GM19467 (cell line): ENCODE results near the gene LRRC75B.
"Not testable (repeated sequence)": the region's sequence is repeated elsewhere in the genome, so short reads cannot be mapped to it uniquely, and the experiment has no call there.

Experiments
- ATAC-seq: cut with Tn5 transposase; IDR thresholded peaks from one replicate; pipeline ENCODE4 v1.9.1; 2021; ENCODE audit warnings: mild to moderate bottlenecking, moderate library complexity; ENCODE audit not compliant: unreplicated experiment

The LRRC75B gene

DNA sequence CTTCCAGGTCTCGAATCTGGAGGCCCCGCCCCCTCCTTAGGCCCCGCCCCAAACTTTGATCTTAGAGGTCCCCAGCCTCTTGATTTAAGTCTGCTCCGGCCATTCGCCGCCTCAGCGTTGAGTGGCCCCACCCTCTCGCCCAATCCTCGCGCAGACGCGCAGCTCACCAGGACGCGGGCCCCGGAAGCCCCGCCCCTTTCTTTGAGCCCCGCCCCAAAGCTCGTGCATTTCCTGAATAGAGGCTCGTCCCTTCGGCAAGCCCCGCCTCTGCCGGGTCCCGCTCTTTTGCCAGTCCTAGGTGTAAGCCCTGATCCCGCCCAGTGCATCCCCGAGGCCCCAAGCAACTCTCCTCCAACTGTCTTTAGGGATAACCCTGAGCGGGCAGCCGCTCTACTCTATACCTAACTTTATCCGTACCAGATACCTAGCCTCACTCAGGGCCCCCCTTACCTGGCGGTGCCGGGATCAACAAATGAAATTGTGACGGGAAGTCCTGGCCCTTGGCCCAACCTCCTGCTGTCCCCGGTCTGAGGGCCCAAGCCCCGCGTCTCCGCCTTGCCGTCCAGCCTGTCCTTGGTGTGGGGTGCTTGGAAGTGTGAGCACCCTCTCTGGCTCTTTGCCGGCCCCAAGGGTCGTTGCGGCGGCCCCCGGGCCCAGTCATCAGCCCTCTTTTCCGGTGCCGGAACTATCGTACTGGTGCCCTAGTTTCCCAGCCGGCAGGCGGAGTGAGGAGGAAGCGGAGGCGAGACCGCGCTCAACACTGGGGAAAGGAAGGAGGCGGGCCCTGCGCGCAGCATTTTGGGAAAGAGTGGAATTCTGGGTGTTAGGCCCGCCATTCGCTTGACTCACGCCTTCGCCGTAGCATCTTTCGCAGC is 37.5 kb downstream of the LRRC75B start, which contains the start of gene SNRPD3:
SNRPD3 (plus strand) TSS at position 835 of the 875 bp plus-strand sequence. CDS start 1,676 bp downstream, outside the sequence.
- peak; percentile 71 for ATAC-seq

DNA sequence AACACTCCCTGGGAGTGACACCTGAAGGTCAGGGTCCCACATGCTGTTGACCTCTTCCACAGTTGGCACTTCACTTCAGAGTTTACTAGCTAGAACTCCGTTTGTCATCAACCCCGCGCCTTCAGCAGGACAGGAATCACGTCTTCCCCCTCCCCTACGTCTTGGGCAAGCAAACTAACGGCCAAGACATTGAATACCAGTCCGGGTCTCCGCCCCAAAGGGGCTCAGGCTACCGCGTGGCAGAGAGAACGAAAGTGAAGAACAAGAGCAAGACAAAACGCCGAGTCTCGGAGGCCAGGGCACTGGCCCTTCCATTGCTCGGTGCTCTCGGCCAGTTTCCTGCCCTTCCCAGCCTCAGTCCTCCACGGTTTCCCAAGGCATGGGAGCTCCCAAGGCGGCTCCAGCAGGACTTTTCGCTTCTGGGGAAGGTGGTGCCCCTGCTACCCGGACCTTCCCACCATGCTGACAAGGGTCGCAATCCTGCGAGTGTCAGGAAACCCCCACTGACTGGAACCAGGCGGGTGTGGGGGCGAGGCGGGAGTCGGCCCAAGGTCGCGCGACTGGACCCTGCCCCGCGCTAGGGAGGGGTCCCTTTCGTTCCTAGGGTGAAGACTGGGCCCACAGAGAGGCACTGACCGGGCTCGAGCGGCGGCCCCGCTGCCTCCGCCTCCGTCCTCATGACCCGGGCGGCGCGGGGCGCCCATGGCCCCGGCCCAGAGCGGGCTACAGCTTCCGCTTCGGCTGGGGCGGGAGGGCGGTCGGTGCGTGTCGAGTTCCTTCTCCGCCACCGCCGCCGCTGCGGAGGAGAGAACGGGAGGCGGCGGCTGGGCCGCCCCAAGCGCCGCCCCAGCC is 38.3 kb downstream of the LRRC75B start, which contains the start of gene GUCD1:
GUCD1 (minus strand) TSS at position 826 of the 852 bp plus-strand sequence; CDS start at position 679, 147 bp downstream.
- ATAC-seq, result peak; percentile 17

DNA sequence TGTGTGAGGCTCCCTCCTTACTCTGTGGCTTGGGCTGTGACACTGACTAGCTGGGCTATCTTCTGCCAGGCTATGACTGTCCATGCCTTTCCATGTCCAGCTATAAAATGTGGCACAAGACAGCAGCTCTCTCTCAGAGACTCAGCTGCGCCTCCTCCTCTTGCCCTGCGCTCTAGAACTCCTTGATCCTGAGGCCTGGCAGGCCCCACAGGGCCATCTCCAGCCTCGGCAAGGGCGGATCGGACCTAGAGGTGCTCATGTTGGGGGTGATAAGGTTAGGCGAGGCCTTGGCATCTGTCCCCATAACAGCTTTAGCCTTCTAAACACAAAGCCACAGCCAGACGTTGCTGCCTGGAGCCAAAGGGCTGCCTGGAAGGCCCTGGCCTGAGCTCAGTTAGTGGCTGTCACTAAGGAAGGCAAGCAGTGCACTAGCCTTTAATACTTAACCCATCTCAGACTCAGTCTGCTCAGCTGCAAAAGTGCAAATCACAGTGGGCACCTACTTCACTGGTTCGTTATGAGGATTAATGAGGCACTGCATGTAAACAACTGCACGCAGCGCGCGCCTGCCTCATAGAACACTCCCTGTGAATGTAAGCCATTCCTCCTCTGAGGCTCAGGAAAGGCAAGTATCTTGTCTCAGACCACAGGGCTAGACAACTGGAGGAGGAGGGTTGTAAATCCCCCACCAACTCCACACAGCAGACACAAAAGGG is 39.1 kb downstream of the LRRC75B start:
- ATAC-seq, result no peak

DNA sequence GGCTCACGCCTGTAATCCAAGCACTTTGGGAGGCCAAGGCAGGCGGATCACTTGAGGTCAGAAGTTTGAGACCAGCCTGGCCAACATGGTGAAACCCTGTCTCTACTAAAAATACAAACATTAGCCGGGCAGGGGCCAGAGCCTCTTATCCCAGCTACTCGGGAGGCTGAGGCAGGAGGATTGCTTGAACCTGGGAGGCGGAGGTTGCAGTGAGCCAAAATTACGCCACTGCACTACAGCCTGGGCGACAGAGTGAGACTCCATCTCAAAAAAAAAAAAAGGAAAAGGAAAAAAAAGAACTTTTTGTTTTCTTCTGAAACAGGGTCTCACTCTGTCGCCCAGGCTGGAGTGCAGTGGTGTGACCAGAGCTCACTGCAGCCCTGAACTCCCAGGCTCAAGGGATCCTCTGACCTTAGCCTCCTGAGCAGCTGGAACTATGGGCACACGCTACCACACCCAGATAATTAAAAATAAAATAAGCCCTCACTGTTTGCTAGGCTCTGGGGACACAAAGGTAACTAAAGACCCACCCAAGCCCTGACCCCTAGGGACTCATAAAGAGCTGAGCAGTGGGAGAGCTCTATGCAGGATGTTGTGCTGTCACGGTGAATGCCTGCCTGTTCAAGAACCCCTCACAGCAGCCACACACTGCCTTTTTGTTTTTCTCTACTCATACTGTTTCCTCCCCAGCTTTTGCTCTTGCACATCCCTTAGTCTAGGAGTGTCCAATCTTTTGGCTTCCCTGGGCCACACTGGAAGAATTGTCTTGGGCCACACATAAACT is 40.2 kb downstream of the LRRC75B start:
- ATAC-seq, result not testable (repeated sequence)

DNA sequence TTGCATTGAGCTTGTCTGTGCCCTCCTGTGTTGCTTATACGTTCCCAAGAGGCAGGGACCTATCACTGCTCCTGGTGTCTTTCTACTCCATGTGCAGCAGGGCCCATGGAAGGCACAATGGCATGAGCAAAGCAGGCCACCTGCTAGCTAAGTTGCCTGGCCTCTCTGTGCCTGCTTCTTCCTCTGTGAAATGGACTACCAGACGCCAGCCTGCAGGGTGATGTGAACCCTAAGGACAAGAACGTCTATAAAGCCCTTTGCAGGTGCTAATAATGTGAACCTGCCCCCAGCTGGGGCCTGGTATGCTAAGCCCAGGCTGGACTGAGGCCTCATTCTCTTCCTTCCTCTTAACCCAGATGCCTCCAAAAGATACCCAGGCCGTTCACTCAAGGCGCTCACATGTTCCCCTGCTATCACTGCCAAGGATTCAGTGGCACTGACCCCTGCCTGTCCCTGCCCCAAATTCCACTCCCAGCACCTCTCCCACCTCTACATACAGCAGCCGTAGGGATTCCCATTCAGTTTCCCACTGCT is 41.9 kb downstream of the LRRC75B start:
- ATAC-seq, result no peak

DNA sequence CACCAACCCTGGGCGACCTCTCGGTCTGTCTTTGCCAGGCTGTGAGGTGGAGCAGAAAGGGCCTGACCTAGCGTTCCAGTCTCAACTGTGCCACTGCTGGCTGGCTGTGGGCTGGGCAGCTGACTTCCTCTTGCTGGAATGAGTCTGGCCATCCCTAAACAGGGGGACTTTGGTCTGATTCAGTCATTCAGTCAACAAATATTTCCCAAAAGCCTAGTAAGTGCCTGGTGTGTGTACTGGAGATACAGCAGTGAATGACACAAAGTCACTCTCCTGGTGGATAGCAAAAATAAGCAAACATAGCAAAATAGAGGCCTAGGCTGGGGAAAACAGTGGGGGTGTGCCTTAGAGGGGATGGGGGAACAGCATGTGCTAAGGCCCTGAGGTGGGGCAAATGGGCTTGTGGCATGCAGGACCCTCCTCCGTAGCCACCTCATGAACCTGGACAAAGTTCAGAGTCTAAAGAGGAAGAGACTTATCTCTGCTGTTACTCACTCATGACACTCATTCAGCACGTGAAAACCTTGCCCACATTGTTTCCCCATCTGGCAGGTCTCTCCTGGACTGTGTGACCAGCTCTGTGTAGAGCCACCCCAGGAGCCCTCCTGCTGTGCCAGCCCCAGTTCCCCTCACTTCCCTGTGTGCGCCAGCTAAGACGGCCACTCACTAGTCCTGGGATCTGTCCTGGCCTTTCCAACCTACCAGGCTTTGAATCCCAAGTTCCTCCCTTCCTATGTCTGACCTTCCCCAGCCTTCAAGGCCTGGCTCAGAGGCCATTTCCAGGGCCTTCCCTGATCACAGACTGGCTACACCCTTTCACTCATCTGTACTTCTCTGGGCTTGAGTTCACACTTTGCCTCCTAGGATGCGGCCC is 42.6 kb downstream of the LRRC75B start:
- no peak for ATAC-seq

DNA sequence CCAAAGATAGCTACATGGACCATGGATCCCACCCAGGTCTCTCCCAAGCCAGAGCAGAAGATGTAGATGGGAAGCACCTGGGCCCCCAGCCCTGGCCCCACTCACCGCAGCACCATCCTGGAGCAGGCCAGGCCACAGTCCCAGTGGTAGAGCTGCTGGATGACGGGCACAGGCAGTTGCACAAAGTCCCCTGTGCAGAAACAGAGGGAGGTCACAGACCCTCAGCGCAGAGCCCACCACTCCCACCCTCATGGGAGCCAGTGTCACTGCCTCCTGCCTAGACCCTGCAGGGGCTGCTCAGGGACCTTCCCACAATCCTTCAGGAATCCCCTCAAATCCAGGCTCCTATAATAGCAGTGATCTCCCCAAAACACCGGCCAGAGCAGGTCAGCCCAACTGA is 44.1 kb downstream of the LRRC75B start:
- no peak for ATAC-seq

DNA sequence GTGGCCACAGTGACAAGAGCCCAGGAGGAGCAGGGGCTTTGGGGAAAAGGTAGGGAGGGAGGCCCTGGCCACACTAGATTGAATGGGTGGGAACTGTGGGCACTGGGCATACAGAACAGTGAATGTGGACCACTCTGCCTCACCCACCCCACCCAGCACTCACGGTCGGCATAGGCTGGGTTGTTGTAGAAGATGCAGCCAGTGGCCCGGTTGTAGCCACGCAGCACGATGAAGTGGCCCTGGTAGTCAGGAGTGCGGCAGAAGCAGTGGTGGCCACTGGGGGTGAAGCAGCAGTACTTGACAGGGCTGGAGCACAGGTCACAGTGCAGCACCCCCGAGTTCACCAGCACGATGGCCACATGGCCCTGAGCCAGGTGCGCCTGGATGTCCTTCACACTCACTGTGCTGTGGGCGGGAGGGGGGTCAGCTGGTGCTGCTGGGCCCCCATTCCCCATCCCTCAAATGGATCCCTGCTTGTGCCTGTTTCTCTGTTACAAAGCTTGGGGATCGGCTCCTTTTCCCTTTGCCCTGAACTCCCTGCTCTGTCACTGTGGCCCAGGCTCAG is 49.1 kb downstream of the LRRC75B start:
- ATAC-seq, result no peak

DNA sequence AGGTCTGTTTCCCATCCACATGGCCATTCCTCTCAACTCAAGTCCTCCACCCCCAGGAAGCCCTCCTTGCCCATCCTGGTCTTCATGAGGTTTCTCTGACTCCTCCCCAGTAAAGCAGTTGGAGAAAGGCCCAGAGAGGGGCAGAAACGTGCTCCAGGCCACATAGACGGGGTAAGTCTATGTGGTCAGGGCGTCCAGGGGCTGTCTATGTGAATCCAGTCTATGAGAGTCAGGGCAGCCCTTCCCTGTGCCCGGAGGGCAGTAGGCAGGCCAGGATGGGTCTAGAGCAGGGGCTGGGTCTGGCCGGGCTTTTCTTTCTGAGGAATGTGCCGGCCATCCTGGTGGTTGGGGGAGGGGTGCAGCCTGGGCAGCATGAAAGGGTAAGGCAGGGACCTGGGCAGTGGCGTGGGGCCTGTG is 49.7 kb downstream of the LRRC75B start:
- ATAC-seq, result no peak

DNA sequence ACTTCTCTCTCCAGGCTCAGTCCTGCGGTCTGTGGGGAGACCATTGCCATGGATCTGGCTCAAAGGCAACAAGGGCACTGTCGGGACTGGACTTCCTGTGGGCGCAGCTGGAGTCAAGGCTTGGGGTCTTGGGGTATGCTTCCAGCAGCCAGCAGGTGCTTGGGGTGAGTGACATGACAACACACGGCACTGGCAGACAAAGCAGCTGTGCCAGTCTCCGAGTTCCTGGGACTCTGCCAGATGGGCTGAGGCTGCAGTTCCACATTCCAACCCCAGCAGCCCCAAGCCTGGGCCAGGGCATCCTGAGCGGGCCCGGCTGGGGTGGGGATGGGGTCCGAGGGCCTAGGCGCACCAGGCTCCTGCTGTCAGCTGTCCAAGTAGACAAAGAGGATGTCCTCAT is 50.2 kb downstream of the LRRC75B start:
- ATAC-seq, result no peak

DNA sequence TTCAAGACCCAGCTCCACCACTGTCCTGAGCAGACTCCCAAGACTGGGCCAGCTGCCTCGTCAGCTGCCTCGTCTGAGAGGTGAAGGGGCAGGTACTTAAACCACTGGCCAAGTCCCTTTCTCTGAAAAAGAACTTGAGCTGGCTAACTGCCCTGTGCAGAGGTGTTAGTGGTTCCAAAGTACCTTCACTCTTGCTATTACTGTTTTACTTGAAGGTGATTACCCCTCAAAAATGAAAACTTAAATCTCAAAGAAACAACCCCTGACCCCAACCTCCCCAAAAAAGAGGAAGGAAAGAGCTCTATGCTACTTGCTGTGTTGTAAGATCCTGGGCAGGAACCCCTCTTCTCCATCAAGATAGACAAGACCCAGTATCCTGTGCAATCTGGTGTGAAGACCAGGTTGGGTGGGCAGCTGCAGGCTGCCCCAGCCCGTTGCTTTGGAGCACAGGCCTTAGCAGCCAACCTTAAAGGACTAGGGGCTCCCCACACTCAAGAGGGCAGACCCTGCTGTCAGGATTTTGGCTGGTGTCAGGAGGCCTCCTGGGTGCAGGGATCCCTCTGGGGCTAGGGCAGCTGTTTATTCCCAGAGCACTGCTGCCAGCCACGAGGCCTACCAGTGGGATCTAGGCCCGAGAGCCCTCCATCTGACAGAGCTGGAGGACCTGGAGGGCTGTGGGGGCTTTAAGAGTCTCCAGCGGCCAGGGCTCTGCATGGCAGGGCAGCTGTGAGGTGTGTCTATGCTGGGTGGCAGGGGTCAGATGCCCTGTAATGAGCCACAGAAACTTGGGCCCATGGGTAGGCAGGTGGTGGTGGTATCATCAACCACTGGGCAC is 51.0 kb downstream of the LRRC75B start:
- no peak for ATAC-seq

DNA sequence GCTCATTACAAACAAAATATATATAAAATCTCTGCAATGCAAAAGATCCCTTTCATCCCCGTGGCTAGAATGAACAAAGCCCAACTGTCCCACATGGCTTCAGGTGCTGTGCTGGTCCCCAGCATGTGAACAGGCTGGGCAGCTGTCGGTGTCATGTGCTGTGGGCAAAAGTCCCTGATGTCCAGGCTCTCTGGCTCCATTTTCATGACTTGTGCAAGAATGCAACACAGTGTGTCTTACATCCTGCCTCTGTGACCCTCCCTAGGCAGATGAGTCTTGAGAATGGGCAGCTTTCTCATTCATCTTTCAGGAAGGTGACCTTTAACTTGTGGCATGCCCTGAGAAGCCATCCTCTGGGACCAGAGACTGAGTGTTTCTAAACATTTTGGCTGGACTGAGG is 52.4 kb downstream of the LRRC75B start:
- ATAC-seq, result no peak

DNA sequence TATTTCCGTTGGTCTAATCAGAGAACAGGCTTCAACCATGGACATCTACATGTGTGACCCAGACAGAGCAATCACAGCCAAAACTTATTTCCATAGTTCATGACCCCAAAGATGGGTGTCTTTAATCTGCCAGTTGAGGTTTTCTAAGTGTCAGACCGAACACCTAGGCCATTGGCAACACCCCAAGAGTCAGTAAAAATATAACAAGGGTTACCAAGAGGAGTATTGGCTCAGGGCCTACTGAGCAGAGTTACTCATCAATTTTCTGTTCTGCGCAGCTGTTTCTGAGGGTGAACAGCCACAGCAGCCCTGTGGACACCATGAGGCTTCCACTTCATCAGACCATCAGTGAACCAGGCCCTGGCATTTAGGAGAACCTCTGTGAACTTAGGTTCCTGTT is 56.8 kb downstream of the LRRC75B start:
- ATAC-seq, result no peak
